Measurements from ENCODE around the gene ZBTB7A.

ZBTB7A gene

DNA sequence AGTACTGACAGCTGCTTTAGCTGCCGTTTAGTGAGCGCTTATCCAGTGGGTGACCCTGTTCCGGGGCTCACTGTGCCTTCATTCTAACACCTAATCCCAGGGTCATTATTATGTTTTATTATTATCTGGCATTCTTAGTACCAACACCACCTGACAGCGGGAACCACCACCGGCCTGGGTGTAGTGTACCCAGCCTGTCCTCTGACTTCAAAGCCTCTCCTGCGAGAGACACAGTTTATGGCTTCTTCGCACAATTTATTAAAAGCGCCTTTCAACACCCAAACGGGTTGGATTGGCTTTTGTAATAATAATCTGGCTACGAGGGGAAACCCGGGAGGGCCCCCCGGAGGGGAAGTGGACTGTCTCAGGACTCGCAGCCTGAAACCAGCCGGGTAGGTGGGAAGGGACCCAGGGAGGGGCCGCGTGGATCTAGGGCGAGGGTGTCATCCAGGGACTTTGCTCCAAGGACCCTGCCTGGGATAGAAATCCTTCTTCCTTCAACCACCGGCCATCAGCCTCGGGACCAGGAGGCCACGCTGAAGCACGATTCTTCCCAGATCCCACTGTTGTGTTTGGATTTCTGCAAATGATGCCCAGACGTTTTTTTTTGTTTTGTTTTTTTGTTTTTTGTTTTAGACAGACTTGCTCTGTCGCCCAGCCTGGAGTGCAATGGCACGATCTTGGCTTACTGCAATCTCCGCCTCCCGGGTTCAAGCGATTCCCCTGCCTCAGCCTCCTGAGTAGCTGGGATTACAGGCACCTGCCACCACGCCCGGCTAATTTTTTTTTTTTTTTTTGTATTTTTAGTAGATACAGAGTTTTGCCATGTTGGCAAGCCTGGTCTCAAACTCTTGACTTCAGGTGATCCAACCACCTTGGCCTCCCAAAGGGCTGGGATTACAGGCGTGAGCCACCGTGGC lies 1.6 kb upstream of the ZBTB7A start:
- ATAC-seq (no peak), DNase-seq (peak; percentile 25)

DNA sequence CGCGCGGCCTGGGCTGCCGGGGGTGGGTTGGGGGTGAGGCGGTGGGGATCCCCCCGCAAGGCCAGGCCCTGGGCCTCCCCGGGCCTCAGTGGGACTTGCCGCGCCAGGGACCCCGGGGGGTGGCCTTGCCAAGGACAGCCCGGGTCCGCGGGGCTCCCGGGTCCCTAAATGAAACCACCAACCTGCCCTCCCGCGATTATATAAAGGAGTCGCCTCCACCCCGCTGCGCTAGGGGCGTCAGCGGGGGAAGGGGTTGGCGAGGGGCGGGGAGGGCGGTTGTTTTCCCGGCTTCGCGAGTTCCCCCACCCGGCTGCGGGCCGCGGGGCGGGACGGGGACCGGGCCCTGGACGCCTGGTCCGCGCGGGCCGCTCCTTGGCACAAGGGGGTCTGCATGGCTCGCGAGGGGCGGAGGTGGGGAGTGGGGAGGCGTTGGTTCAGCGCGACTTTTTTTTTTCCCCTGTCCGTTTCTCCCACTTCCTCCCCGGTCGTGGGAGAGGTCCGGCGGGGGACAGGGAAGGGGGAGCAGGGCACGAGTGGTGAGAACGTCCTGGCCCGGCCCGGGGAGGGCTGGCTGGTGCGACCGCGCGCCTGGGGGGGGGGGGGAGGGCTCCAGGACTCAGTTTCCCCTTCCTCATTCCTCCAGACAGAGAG lies 822 bp upstream of the ZBTB7A start:
- ATAC-seq (no peak), DNase-seq (no peak)

DNA sequence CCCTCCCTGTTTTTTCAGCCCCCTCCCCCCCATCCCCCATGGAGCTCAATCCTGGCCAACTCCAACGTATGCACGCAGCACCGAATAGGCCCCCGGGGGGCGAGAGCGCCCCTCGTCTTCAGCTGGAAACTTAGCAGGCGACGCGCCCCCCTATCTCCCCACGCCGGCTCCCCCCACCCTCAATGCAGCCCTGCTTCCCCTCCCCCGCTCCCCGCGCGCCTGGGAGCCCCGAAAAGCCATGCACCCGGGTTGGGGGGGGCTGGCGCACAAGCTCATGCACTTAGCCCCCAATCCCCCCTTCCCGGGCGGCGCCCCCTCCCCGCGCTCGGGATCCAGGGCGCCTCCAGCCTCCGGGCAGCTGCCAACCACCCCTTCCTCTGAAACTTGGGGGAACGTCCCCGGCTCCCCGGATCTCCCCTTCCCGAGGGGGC lies 508 bp downstream of the ZBTB7A start:
- peak; percentile 60 for DNase-seq
- ATAC-seq: no peak

DNA sequence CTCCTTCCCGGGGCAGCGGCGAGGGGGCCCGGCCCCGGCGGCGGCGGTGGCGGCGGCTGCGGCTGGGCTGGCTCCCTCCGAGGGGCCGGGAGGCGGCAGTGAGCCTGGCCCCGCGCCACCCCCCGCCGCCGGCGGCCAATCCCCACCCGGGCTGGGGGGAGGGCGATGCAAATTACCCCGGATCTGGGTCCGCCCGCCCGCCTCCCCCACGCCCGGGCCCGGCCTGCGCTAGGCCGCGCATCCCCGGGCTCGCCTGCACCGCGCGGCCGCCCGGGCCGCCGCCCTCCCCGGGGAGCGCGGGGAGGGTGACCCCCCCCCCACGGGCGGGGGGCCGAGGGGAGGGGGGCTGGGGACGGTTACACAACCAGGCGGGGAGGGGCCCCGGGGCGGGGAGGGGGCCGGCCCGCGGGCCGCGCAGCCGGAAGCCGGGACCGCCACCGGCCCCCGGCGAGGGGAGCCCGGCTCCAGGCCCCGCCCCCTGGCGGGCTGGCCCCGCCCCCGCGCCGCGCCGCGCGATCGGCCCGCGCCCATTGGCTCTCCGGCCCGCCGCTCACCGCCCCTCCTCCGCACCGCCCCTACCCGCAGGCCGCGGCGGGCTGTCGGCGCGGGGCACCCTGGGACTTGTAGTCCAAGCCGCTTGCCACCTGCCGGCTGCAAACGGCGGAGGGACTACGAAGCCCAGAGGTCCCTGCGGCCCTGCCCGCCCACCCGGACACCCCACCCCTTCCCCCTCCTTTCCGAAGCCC lies 1.1 kb downstream of the ZBTB7A start:
- ATAC-seq (peak; percentile 82), DNase-seq (peak; percentile 98)

DNA sequence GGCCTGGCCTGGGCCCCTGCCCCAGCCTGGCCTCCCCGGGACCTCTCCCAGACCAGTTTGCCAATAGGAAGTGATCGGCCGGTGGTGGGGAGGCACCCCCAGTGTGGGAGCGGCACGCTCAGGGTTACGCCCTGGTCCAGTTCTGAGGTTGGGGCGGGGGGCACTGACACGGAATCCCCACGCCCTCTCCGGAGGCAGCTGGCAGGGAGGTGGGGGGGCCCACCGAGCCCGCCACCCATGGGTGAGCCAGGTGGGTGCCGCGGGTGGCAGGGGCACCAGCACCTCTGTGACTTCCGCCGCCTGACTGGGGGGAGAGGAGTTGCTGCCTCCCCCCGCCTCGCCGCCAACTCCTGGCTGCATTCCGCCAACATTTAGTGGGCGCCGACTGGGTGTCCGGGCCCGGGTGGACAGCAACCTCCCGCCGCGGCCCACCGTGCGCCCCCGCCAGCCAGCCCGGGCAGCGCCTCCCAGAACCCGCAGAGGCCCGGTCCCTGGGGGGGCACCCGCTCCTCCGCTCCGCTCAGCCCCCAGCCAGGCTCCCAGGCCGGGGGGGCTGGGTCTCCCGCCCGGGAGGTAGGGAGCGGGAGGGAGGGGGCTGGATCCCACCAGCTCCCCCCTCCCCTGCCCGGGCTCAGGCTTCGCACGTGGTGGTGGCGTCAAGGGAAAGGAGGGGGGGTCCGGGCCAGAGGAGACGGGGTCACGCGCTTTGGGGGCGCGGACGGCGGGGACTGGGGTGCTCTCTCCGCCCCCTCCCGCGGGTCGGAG lies 2.0 kb downstream of the ZBTB7A start:
- no peak for ATAC-seq
- peak; percentile 56 for DNase-seq

DNA sequence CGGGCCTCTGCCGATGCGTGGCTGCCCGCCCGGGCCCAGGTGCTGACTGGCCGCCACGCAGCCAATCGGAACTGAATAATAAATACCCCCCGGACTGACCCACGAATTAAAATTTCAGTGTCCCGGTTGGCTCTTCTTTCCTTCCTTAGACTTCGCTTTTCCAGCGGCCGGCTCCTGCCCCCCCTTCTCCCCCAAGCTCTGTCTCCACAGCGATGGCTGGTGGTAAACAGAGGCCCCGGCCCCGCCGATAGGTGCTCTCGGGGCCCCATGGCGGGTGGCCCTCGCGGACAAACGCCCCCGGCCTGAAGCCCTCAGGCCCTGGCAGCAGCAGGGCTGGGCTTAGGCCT lies 2.6 kb downstream of the ZBTB7A start:
- ATAC-seq: no peak
- DNase-seq: no peak

DNA sequence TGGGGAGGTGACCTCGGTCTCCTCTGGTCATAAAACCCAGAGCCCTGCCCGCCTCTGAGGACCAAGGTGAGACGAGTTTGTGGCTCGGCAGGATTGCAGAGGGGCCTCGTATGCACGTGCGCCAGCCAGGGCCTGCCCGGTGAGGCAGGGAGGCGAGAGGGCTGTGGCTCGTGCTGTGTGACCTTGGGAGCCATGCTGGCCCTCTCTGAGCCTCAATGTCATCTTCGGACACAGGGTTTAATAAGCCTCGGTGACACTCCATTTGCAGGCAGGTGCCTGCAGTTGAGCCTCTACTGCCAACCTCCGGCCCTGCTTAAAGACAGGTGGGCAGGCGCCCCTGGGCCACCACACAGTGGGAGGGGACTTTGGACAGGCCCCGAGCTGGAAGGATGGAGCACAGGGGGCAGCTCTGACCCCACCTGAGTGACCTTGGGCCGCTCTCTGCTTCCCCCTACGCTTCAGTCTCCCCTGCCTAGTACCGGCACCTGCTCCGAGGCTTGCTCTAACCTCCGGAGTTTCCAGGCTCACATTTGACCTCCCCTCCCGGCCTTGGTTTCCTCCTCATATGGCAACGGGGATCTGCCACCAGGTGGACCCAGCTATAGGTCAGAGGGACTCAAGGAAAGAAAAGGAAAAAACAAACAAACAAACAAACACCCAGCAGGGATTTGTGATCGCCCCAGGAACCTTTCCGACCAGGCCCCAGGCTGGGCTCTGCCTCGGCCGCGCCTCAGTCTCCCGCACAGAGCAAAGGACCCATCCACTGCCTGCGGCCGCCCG lies 3.1 kb downstream of the ZBTB7A start:
- ATAC-seq (no peak), DNase-seq (no peak)

DNA sequence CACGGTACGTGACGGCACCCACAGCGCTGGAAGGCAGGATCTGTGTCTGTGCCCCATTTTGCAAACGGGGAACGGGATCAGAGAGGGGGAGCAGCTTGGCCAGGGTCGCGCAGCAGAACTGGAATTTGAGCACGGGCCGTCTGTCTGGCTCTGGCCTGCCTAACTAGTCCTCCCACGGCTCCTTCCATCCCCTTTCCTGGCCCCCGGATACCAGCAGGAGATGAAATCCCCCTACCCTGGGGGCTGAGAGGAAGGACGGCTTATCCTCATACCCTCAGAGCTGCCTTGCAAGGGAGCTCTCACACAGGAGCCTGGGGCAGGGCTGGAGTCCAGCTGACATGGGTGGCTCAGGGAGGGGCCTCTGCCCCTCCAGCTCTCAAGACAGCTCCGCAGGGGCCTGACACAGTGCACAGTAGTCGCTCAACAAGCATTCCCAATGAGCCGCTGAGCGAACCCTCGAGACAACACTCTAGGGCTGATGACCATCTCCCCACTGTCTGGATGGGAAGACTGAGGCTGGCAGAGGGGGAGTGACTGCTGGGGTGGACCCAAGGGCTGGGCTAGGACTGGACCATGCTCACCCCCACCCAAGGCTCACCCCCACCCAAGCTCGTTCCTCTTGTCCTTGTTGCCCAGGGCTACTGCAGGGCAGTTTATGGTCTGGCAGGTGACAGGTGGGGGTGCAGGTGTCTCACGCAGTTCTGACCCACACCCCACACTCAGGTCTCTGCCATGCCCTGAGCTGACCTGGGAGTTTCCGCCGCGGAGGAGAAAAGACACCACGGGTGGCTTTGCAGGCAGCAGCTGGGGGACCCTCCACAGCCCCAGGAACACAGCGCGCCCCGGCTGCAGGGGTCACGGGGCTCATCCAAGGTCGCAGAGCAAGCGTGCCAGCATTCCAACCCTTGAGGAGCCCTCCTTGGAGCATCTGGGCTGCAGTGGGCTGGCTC lies 4.0 kb downstream of the ZBTB7A start:
- ATAC-seq: no peak
- DNase-seq: no peak

DNA sequence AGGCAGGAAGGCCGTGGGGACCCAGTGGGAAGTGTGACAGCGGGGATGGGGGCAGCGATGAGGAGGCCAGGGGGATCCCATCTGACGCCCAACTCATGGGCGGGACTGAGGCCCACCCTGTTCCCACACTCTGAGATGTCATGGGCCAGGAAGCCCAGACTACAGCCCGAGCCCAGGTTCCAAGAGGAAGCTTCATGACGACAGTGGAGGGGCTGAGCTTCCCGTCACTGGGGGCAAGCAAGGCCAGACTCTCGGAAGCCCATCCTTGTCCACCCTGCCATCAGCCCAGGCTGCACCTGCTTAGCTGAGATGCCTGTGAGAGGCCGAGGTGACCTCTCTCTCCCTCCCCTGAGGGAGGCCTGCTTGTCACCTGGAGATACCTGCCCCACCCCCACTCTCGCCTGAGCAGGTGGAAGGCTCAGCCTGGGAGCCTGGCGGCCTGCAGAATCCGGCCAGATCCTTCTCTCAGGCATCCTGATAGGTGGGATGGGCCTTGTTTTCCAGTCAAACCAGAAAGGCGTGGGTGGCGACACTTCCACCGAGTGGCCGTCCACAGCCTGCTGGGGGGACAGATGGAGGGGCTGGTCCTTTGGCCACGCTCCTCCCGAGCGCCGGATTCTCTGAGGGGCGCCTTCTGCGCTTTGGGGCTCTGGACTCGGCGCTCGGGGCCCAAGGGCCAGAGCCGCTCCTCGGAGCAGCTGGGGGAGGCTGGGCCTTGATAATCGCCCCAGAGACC lies 4.8 kb downstream of the ZBTB7A start:
- peak; percentile 18 for DNase-seq
- ATAC-seq: no peak

DNA sequence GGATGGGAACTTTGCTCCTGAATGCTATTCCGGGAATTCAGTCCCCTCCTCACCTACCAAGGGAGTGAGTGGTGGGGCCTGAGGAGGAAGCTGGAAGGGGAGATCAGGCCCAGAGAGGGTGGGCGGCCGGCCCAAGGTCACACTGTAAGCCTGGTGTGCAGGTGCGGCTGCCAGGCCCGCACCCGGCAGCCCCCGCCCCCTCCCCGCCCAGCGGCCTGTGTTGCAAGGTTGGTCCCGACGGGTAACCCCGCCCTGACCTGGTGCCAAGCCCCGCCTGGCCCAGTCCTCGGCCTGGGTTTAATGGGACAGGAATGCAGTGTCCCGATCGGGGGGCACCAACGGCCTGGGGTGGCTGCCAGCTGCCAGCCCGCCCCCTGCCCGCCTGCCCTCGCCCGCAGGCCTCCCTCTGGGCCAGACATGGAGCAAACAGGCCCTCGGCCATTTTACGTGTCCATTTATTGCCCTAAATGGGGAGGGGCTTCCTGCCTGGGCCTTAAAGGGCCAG lies 5.5 kb downstream of the ZBTB7A start:
- DNase-seq (peak; percentile 48), ATAC-seq (no peak)

DNA sequence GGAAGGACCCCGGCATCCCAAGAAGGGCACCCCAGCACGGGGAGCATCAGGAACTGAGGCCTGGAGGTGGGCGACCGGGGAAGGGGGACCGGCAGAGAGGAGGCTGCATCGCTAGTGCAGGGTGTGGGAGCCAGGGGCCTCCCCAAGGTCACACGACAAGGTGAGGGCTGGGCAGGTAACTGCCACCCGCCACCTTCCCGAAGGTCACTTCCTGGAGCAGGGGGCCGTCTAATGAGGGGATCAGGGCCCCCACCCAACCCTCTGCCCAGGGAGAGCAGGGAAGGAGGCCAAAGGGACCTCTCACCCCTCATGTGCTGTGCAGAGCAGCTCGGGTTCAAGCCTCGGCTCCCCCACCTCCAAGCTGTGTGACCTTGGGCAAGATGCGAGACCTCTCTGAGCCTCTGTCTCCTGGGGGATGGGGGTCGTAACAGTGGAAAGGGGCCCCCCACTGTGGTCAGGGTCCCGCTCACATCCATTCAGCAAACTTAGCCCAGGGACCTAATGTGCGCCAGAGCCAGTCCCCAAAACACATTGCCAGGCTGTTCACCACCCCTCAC lies 6.0 kb downstream of the ZBTB7A start:
- DNase-seq (no peak), ATAC-seq (no peak)

DNA sequence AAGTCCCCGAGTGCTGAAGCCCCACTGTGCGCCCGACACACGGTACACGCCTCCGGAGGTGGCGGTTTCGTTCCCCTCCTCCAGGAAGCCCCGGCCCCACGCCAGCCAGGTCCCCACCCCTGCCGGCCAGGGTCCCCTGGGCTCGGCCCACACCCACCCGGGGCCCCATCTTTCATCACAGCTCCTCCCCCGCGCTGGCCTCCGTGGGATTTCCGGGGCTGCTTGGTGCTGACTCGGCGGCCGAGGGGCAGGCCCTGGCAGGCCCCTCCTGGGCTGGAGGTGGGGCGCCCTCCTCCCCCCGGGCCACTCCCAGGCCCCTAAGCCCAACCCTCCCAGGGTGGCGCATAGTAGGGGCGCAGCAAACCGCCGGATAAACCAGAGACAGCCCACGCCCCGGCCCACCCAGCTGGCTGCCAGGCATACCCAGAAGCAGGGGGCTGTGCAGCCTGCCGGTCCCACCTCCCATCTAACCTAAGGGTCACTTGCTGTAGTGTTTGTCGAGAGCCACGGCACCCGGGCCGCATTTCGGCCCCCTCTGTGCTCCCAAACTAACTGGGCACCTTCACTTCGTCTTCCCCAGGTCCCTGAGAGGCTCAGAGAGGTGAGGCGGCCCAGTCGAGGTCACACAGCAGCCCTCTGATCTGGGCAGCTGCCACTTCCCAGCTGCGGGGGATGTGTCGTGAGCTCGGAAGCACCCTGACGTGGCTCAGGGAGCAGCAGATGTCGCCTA lies 6.6 kb downstream of the ZBTB7A start:
- ATAC-seq: peak; percentile 37
- DNase-seq: peak; percentile 80

DNA sequence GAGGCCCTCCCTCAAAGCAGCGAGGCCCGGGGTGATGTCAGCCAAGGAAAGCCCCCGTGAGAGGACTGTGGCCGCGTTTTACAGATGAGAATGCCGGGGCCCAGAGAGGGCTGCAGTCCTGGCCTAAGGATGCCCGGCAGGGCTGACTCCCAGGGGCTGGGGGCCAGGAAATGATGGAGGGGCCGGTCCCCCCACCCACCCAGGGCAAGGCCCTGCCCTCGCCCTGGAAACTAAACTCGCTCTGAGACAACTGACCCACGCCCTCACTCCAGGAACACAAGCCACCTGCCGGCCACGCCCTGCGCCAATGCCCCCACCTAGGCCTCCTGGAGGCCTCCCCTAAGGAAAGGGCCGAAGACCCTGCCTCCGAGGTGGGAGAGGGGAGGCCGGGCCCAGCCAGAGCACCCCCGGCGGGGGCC lies 7.2 kb downstream of the ZBTB7A start:
- ATAC-seq (no peak), DNase-seq (peak; percentile 19)

DNA sequence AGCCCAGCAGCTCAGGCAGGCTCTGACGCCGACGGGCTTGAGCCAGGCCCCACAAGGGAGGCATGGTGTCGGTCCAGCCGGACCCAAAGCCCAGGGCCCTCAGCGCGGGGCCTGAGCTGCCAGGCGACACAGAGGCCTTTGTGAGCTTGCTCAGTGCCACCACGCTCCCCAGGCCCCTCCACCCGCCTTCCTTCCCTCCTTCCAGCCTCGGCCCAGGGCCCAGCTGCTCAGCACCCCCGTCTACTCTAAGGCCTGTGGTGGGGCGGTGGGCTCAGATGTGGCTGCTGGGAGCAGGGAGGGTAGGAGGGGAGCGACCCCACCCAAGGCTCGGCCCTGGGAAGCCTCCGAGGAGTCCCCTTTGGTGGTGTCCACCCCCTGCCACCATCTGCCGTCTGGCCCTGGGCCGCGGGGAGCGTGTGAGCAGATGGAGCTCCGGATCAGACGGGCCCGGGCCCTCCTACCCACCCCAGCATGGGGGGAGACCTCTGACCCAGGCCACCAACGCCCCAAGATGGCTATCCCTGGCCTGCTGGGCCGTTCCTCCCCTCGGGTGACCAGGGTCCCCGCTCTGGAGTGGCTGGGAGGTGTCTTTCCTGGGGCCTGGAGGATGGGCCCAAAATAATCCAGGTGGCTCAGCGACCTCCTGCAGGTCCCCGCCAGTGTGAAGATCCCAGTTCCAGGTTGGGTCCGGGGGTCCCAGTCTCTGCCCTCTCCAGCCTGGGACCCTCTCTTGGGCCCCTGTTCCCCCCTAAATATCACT lies 7.8 kb downstream of the ZBTB7A start:
- no peak for ATAC-seq

DNA sequence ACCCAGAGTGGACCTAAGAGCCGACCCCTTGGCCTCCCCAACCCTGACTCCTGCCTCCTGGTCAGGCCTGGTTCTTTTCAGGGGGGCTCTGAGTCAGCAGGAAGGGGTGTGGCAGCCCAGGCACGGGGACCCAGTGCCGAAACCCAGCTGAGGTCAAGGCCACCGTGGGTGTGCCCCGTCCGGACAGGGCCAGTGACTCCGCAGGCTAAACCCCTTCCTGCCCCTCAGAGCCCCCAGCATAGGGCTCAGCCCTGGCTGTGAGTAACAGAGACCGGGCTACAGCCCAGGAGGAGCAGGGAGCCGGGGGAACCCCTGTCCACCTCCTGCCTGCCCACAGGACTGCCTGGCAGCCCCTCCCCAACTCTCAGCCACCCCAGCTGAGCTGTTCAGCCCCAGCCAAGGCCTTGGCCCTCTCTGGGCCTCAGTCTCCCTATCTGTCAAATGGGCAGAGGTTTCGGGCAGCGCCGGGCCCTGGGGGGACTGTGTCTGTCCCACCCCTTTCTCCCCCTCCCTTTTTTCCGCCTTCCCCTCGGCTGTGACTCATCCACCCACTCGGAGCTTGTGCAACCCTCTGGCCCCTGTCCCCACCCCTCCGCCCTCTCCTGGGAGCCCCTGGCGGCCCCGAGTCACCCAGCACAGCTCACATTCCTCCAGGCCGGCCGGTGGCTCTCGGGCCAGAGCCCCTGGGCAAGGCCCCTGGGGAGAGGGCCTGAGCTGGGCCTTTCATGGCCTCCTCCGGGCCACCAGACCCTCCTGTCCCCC lies 8.6 kb downstream of the ZBTB7A start:
- ATAC-seq (peak; percentile 62), DNase-seq (peak; percentile 84)

More for the DNA sequence above, 7.8 kb downstream of the ZBTB7A start:
- DNase-seq: no peak

DNA sequence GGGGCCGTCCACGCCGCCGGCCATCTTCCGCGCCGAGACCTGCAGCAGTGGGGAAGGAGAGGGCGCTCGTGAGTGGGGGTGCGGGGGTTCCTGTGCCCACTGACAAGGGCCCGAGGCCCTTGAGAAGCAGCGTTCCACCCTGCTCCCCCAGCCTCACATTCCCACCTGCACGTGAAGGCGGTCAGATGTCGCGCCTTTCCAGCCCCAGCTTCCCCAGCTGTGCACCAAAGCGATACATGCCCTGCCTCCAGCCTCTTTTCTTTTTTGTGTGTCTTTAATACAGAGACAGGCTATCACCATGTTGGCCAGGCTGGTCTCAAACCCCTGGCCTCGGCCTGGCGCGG lies 11.5 kb downstream of the ZBTB7A start:
- DNase-seq: no peak
- ATAC-seq: no peak
